Astrocyte of the cerebellum (primary cell): ENCODE results near the gene APLNR.

Experiments
- DNase-seq: peaks from one replicate; pipeline ENCODE4 v3.0.0-alpha.2; 2011; ENCODE audit warnings: low read depth
- H3K4me3 ChIP-seq: 2 replicates; pipeline ENCODE4 v1.5.1; 2011; ENCODE audit warnings: mild to moderate bottlenecking, low read depth, low read length, moderate library complexity
- in situ Hi-C: cut with HindIII; loops from 2 replicates; pipeline ENCODE4 v1.10.0; 2017; ENCODE audit warnings: low sequenced_read_pairs
- TF ChIP-seq, protein P1 (sequence below): IDR thresholded peaks from 2 replicates; pipeline ENCODE4 v1.5.1; 2012; ENCODE audit warnings: low read length, low read depth, moderate library complexity, mild to moderate bottlenecking; ENCODE audit errors: missing control alignments

The APLNR gene

DNA sequence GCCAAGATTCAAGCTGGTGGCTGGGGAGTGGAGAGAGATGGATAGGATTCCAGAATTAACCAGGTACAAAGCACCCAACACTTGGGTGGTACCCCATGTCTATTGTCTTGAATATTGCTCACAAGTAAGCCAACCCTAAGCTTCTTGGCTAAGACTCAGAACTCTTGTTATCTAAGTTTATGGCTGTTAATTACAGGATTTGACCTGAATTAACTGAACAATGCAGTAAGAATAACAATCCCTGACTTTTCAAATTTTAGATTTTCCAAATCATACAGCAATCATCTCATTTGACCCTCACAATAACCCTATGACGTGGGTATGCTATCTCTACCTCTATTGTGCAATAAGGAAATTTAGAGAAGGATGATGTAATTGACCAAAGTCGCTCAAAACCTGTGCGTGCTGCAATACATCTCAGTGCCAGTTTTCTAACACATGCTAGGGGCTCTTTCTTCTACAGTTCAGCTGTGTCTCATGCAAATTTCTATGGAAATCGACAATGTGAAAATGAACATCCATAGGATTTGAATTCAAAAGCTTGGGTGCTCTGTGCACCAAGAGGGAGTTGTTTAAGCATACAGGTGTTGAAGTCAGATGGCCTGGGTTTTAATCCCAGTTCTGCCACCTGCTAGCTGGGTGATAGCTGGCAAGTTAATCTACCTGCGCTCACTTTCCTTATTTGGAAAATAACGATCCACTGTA lies 40.1 kb upstream of the APLNR start:
- DNase-seq = no peak
- in situ Hi-C loops = no loop called here
- TF ChIP-seq, protein P1, sequence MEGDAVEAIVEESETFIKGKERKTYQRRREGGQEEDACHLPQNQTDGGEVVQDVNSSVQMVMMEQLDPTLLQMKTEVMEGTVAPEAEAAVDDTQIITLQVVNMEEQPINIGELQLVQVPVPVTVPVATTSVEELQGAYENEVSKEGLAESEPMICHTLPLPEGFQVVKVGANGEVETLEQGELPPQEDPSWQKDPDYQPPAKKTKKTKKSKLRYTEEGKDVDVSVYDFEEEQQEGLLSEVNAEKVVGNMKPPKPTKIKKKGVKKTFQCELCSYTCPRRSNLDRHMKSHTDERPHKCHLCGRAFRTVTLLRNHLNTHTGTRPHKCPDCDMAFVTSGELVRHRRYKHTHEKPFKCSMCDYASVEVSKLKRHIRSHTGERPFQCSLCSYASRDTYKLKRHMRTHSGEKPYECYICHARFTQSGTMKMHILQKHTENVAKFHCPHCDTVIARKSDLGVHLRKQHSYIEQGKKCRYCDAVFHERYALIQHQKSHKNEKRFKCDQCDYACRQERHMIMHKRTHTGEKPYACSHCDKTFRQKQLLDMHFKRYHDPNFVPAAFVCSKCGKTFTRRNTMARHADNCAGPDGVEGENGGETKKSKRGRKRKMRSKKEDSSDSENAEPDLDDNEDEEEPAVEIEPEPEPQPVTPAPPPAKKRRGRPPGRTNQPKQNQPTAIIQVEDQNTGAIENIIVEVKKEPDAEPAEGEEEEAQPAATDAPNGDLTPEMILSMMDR = no peak
- no peak overlapping the region for H3K4me3 ChIP-seq

DNA sequence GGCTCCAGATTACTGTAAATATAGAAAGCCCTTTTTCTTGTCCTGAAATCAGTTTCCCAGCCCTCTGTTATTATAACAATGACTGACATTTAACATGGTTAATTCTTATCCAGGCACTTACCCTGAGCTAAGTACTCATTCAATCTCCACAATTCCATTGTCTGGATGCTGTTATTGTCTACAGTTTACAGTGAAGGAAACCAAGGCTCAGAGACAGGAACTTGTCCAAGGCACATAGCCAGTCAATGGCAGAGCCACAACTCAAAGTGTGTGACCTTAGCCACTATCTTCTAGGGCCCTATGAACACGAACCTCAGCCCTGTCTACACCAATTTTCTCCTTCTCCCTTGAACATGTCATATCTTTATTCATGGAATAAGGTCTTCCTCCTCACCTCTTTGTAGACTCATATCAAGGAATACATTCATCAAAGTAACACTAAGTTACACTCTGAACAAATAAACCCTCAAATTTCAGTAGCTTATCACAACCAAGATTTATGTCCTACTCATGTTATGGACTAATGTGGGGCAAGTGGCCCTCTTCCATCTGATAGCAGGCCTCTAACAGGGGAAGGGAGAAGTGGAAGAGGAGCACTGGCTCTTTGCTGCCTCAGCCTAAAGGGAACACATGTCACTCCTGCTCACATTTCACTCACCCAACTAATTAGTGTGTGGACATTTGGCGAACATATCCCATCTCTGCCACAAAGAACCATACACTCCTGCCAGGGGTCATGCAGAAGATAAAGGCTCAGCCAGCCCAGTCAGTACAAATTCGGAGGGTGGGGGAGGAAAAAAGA lies 39.3 kb upstream of the APLNR start:
- H3K4me3 ChIP-seq = no peak overlapping the region
- DNase-seq = no peak
- in situ Hi-C loops = no loop called here
- TF ChIP-seq, protein P1 = no peak

DNA sequence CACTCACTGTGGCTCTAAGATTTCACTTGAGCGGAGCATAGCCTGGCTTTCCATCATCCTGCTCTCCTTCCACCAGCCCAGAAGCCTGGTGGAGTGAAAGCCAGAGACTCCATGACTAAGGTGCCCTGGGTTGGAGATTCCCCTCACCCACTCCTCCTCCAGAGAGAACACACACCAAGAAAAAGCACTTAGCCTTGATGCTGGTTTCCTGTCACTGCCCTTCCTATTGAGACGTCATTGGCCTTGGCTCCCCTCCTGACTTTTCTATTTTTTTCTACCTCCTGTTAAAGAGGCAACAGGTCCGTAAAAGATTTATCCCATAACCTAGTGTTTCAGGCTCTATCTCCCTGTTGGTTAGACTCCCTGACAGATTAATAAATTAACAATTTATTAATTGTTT lies 38.5 kb upstream of the APLNR start:
- TF ChIP-seq, protein P1 = no peak
- no peak for DNase-seq
- in situ Hi-C loops = no loop called here
- H3K4me3 ChIP-seq = no peak overlapping the region

DNA sequence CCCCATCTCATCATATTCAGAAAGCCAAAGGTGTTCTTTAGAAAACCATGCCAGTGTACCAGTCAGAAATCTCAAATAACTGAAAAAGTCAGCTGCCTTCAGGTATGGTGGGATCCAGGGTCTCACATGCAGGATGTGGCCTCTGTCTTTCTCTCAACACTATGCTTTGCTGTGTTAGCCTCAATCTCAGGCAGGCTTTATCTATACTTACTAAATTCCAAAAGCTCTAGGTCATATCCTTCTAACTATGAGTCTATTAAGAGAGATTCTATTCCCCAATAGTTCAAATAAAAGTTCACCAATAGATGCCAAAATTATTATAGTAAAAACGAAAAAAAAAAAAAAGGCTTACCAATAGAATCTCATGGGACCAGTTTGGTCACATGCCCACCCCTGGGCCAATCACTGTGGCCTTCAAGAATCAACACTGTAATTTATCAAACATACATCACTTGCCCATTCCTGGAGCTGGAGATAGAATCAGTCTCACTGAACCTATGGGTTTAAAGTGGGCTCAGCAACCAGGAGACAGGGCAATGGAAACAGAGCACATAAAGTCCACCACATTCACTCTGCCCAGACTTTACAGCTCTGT lies 38.0 kb upstream of the APLNR start:
- no peak overlapping the region for H3K4me3 ChIP-seq
- no peak for DNase-seq
- TF ChIP-seq, protein P1 = no peak
- in situ Hi-C loops = no loop called here

DNA sequence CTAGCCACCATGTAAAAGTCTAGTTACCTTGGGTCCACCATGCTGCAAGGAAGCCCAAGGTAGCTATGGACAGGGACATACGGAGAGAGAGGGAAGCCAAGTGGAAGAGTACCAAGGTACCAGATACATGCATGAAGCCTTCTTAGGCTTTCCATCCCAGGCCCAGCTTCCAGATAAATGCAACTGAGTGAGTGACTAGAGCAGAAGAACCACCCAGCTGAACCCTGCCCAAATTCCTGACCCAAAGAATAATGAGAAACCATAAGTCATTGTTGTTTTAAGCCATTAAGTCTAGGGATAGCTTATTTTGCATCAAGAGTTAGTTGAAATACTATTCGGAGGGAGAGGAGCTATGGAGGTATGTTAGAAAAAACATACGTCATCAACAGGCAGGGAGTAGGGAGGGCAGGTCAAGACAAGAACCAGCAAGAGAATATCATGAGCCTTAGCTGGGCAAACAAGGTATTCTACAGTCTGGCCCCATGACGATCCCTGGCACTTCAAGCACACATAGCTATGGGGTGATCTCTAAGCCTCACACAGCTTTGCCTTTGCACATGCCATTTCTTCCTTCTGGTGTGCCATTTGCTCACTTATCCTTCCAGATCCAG lies 36.5 kb upstream of the APLNR start:
- no peak overlapping the region for H3K4me3 ChIP-seq
- in situ Hi-C loops = no loop called here
- TF ChIP-seq, protein P1 = no peak
- no peak for DNase-seq

DNA sequence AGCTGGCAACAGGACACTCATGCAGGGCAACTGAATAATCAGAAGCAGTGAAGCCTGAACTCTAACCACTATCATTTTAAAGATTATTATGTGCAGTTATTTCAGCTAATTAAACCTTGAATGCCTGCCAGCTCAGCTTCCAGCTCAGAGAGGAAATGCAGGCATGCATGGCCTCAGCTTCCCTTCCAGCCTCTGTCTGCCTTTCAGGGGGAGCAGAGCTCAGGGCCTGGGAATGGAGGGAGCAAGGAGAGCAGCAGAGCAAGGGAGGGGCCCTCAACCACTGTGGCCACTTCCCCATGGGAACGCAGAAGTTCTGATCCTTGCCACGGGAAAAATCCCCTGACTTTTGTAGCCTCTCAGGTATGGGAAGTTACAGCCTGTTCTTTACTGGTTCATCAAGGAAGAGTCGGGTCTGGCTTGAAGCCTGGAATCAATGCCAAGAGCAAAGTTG lies 32.5 kb upstream of the APLNR start:
- no peak for DNase-seq
- in situ Hi-C loops = no loop called here
- no peak overlapping the region for H3K4me3 ChIP-seq
- TF ChIP-seq, protein P1 = no peak
